NCI-H2196 (cell line): ENCODE results near the gene MRPL52.

Experiments used
- DNase-seq: peaks from one replicate; lab custom pipeline; 2025; ENCODE audit not compliant: unreplicated experiment; lab: John Stamatoyannopoulos, UW

The MRPL52 gene

GRCh38 chr14:22878271-22879246 lies 48.9 kb downstream of the MRPL52 start:
- no peak for DNase-seq

GRCh38 chr14:22882064-22882463 lies 52.4 kb downstream of the MRPL52 start:
- no peak for DNase-seq

DNA sequence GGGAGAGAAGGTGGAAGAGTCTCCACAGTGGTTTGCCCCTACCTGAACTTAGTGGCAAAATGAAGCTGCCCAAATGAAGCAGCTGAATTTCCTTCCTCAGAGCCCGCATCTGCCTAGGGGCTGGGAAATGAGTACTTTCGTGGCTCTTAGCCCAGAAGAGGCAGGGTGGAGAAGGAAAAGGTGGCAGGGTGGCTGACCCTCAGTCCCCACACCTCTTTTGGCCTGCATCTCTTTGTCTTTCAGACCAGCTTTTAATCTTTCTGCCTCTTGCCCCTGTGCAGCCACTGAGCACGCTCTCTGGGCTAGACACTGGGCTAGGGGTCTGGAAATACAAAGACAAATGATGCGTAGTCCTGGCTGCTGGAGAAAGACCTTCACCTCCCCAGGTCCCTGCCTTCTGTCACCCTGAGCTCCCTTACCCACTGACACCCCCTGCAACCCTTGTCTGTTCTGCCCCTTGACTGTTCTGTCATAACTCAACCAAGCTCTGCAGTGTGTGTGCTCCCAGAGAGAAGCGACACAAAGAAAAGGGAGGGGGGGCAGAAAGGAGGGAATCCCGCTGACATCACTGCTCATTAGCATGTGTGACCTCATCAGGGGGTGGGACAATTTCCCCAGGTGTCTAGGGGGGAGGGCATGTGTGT lies 53.0 kb downstream of the MRPL52 start:
- peak; percentile 85 for DNase-seq

GRCh38 chr14:22883173-22883976 lies 53.7 kb downstream of the MRPL52 start, which contains the start of gene REM2:
TSS of gene REM2 (plus strand) at chr14:22883222. CDS start at chr14:22883288, 66 bp downstream.
- no peak for DNase-seq

- no peak for DNase-seq
Observed at GRCh38 chr14:22884076-22884737, 54.5 kb downstream of the MRPL52 start.
